ENCODE results near the gene CELA2A. TPM values are rescaled to one million over a fixed set of nuclear protein-coding genes. Genes with fewer than 3 reads are reported as not detected.

Gene CELA2A
- total RNA-seq, 1 experiment from 2014 or later: 0.72 TPM

GRCh38 chr1:15449567-15449966 lies 7.0 kb upstream of the CELA2A start:
- intact Hi-C loops (cut with micrococcal nuclease; ENCODE audit: unreplicated experiment) (no loop called here), in situ Hi-C loops (cut with HindIII; ENCODE audit: low pct_unique_long_range_greater_than_20kb, low sequenced_read_pairs) (no loop called here)
- CTCF ChIA-PET: no interaction called here
- Histone ChIP-seq H3K27me3 (ENCODE audit: control insufficient read depth, insufficient read depth, low read length) (no peaks in the 10 kb centered on the region), H3K36me3 (ENCODE audit: control insufficient read depth, insufficient read depth, low read length) (no peaks in the 10 kb centered on the region), H3K9me3 (ENCODE audit: control insufficient read depth, insufficient read depth, low read depth, low read length) (no peaks in the 10 kb centered on the region), H3K4me3 (ENCODE audit: low read depth in 2 of 2, low read length in 2 of 2) (no peak overlapping the region), H3K27ac (ENCODE audit: low read length) (no peak overlapping the region), H3K4me1 (ENCODE audit: control insufficient read depth, insufficient read depth, low read length) (no peaks in the 10 kb centered on the region)
- TF ChIP-seq SIN3A (IDR thresholded peaks at IDR 0.05; ENCODE audit: borderline replicate concordance, insufficient read depth, low read depth, low read length) (no peak), REST (IDR thresholded peaks at IDR 0.05; ENCODE audit: insufficient read depth in 1 of 2, low read depth in 2 of 2, low read length in 1 of 2) (no peak), POLR2AphosphoS5 (IDR thresholded peaks at IDR 0.05; ENCODE audit: low read depth, low read length) (no peak), TCF7L2 (IDR thresholded peaks at IDR 0.05; ENCODE audit: low read depth, low read length) (no peak), CTCF (IDR thresholded peaks at IDR 0.05) (no peak)
- DNase-seq (ENCODE audit: low read depth, low spot score): no peak
- BruUV-seq (replicated peaks): no TSS peak
- no peak for ATAC-seq
- POLR2A ChIA-PET: no interaction called here

- no TSS peak for BruUV-seq (replicated peaks)
- in situ Hi-C loops (cut with HindIII; ENCODE audit: low pct_unique_long_range_greater_than_20kb, low sequenced_read_pairs) (no loop called here), intact Hi-C loops (cut with micrococcal nuclease; ENCODE audit: unreplicated experiment) (no loop called here)
- DNase-seq (ENCODE audit: low read depth, low spot score) (no peak), ATAC-seq (no peak)
- POLR2A ChIA-PET: interaction anchor here (0.6 kb wide), 1 partner anchor 489 kb away, joined by 3 read pairs; no protein-coding TSS in a partner anchor
- H3K4me1 ChIP-seq (ENCODE audit: control insufficient read depth, insufficient read depth, low read length): no peaks in the 10 kb centered on the region
- H3K9me3 ChIP-seq (ENCODE audit: control insufficient read depth, insufficient read depth, low read depth, low read length): no peaks in the 10 kb centered on the region
- no peaks in the 10 kb centered on the region for H3K36me3 ChIP-seq (ENCODE audit: control insufficient read depth, insufficient read depth, low read length)
- no peak overlapping the region for H3K4me3 ChIP-seq (ENCODE audit: low read depth in 2 of 2, low read length in 2 of 2)
- CTCF ChIA-PET: no interaction called here
- no peak overlapping the region for H3K27ac ChIP-seq (ENCODE audit: low read length)
- H3K27me3 ChIP-seq (ENCODE audit: control insufficient read depth, insufficient read depth, low read length): no peaks in the 10 kb centered on the region
- no peak for TF ChIP-seq TCF7L2 (IDR thresholded peaks at IDR 0.05; ENCODE audit: low read depth, low read length)
- no peak for TF ChIP-seq POLR2AphosphoS5 (IDR thresholded peaks at IDR 0.05; ENCODE audit: low read depth, low read length)
- no peak for TF ChIP-seq CTCF (IDR thresholded peaks at IDR 0.05)
- no peak for TF ChIP-seq REST (IDR thresholded peaks at IDR 0.05; ENCODE audit: insufficient read depth in 1 of 2, low read depth in 2 of 2, low read length in 1 of 2)
- no peak for TF ChIP-seq SIN3A (IDR thresholded peaks at IDR 0.05; ENCODE audit: borderline replicate concordance, insufficient read depth, low read depth, low read length)
Measured at GRCh38 chr1:15451014-15451722, 5.4 kb upstream of the CELA2A start.
